Tibial nerve (tissue), 4 donors: ENCODE results near the gene METTL22.

ENCODE experiments used
- EP300 ChIP-seq, 2 donors: sonication (generic); formaldehyde crosslinking; IDR thresholded peaks; one replicate each; pipeline ENCODE4 v1.6.1; 2017; ENCODE audit warnings: antibody characterized with exemption in 2 of 2, mild to moderate bottlenecking in 1 of 2
- TF ChIP-seq, protein P1 (sequence below), 5 experiments: fragments of 200-600 bp in 3 of 5; fragments of 450-650 bp in 2 of 5; sonication (generic) in 3 of 5; IDR thresholded peaks; one replicate each; pipeline ENCODE4 v1.5.1; 2016 to 2019; ENCODE audit warnings: antibody characterized with exemption in 5 of 5, mild to moderate bottlenecking in 3 of 5, moderate library complexity in 2 of 5

DNA sequence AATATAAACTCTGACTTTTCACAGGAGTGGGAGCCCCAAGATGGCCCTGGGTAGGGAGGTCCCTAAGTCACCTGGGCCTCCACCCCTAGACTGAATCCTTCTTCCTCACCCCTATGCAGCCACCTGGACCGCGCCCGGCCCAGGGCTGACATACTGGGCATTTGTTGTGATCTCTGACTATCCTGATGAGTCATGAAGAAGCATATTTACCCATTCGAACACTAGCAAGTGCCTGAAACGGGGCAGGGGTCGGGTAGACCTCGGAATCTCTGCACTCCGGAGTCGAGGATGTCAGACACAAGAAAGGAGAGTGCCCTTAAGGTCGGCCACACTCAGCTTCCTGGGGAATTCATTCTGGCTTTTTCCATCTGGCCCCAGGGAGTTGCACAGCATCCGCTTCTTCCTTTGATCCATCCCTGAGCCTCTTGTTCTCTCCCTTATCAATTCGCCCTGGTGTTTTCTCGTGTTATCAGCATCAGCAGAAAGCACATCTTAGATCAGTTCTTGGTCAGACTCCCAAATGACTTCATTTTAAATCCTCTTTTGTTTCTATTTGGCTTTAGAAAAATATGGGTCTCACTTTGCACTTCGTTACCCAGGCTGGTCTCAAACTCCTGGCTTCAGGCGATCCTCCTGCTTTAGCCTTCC, 10.4 kb downstream of the METTL22 start:
- TF ChIP-seq, protein P1, sequence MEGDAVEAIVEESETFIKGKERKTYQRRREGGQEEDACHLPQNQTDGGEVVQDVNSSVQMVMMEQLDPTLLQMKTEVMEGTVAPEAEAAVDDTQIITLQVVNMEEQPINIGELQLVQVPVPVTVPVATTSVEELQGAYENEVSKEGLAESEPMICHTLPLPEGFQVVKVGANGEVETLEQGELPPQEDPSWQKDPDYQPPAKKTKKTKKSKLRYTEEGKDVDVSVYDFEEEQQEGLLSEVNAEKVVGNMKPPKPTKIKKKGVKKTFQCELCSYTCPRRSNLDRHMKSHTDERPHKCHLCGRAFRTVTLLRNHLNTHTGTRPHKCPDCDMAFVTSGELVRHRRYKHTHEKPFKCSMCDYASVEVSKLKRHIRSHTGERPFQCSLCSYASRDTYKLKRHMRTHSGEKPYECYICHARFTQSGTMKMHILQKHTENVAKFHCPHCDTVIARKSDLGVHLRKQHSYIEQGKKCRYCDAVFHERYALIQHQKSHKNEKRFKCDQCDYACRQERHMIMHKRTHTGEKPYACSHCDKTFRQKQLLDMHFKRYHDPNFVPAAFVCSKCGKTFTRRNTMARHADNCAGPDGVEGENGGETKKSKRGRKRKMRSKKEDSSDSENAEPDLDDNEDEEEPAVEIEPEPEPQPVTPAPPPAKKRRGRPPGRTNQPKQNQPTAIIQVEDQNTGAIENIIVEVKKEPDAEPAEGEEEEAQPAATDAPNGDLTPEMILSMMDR (IDR thresholded peaks at IDR 0.05): no peak
- TF ChIP-seq EP300 (IDR thresholded peaks at IDR 0.05): no peak
